DOHH2 (cell line): ENCODE results near the gene ZFYVE27.

Experiments used
- H3F3A ChIP-seq: fragments of 200-600 bp; sonication (generic), shearing (Covaris generic); 2 replicates; pipeline ENCODE4 v1.6.0; 2016; ENCODE audit warnings: antibody characterized with exemption, mild to moderate bottlenecking; ENCODE audit not compliant: control insufficient read depth, insufficient read depth
- H3K27ac ChIP-seq: fragments of 200-600 bp; sonication (generic); 2 replicates; pipeline ENCODE4 v1.5.1; 2014; ENCODE audit warnings: low read depth, mild to moderate bottlenecking, low read length, moderate library complexity
- H3K27me3 ChIP-seq: fragments of 200-600 bp; sonication (generic); 2 replicates; pipeline ENCODE4 v1.6.1; 2014; ENCODE audit warnings: mild to moderate bottlenecking, low read length, mixed read lengths; ENCODE audit not compliant: control insufficient read depth
- H3K36me3 ChIP-seq: fragments of 200-600 bp; sonication (generic); 2 replicates; pipeline ENCODE4 v1.6.1; 2014; ENCODE audit warnings: mild to moderate bottlenecking, low read length, moderate library complexity, mixed read lengths; ENCODE audit not compliant: control insufficient read depth
- H3K4me1 ChIP-seq: fragments of 200-600 bp; sonication (generic); 2 replicates; pipeline ENCODE4 v1.6.1; 2014; ENCODE audit warnings: mild to moderate bottlenecking, low read length, mixed read lengths; ENCODE audit not compliant: control insufficient read depth
- H3K4me2 ChIP-seq: fragments of 200-600 bp; sonication (generic); 2 replicates; pipeline ENCODE4 v1.6.0; 2014; ENCODE audit warnings: mild to moderate bottlenecking, low read length, moderate library complexity
- H3K4me3 ChIP-seq: fragments of 200-600 bp; sonication (generic); 2 replicates; pipeline ENCODE4 v1.5.1; 2014; ENCODE audit warnings: mild to moderate bottlenecking, low read length, mixed read lengths
- H3K79me2 ChIP-seq: fragments of 200-600 bp; sonication (generic); 2 replicates; pipeline ENCODE4 v1.6.1; 2014; ENCODE audit warnings: mild to moderate bottlenecking, low read length, mixed read lengths; ENCODE audit not compliant: control insufficient read depth
- H3K9me2 ChIP-seq: fragments of 200-600 bp; sonication (generic); replicated peaks from 2 replicates; pipeline ENCODE4 v1.6.1; 2014; ENCODE audit warnings: mild to moderate bottlenecking, low read length, mixed read lengths; ENCODE audit not compliant: control insufficient read depth
- H3K9me3 ChIP-seq: fragments of 200-600 bp; sonication (generic); 2 replicates; pipeline ENCODE4 v1.6.1; 2014; ENCODE audit warnings: antibody characterized with exemption, low read length, mixed read lengths; ENCODE audit not compliant: control insufficient read depth, insufficient read depth
- H4K20me1 ChIP-seq: fragments of 200-600 bp; sonication (generic); 2 replicates; pipeline ENCODE4 v1.6.0; 2014; ENCODE audit warnings: low read depth, mild to moderate bottlenecking, antibody characterized with exemption, low read length, moderate library complexity; ENCODE audit not compliant: control insufficient read depth, insufficient read depth
- CTCF ChIP-seq: fragments of 200-600 bp; sonication (generic); IDR thresholded peaks from one replicate; pipeline ENCODE4 v1.5.1; 2014; ENCODE audit warnings: antibody characterized with exemption, mild to moderate bottlenecking, low read depth, low read length; ENCODE audit not compliant: poor library complexity, severe bottlenecking
- EZH2phosphoT487 ChIP-seq: fragments of 200-600 bp; sonication (generic); IDR thresholded peaks from 2 replicates; pipeline ENCODE4 v1.6.1; 2017; ENCODE audit warnings: borderline replicate concordance, mild to moderate bottlenecking, antibody characterized with exemption, low read length, moderate library complexity, mixed read lengths

ZFYVE27 gene

GRCh38 chr10:97784200-97784810, 47.4 kb downstream of the ZFYVE27 start:
- TF ChIP-seq EZH2phosphoT487 = no peak
- no peak for TF ChIP-seq CTCF
- H3F3A ChIP-seq = no peaks in the 10 kb centered on the region
- no peak overlapping the region for H3K4me2 ChIP-seq
- no peak overlapping the region for H3K27ac ChIP-seq
- no peaks in the 10 kb centered on the region for H3K79me2 ChIP-seq
- no peaks in the 10 kb centered on the region for H4K20me1 ChIP-seq
- no peaks in the 10 kb centered on the region for H3K9me3 ChIP-seq
- H3K4me3 ChIP-seq = no peak overlapping the region
- no peaks in the 10 kb centered on the region for H3K4me1 ChIP-seq
- H3K36me3 ChIP-seq = no peaks in the 10 kb centered on the region
- 0 out of 2 replicates have a peak, but pooled peaks cover 5% of the 10 kb centered on the region for H3K27me3 ChIP-seq
- no peaks in the 10 kb centered on the region for H3K9me2 ChIP-seq

- no peaks in the 10 kb centered on the region for H3K4me1 ChIP-seq
- no peak overlapping the region for H3K27ac ChIP-seq
- H3K4me2 ChIP-seq = no peak overlapping the region
- H3K9me3 ChIP-seq = no peaks in the 10 kb centered on the region
- H3K27me3 ChIP-seq = 0 out of 2 replicates have a peak, but pooled peaks cover 5% of the 10 kb centered on the region
- no peak overlapping the region for H3K4me3 ChIP-seq
- no peaks in the 10 kb centered on the region for H4K20me1 ChIP-seq
- H3K36me3 ChIP-seq = no peaks in the 10 kb centered on the region
- no peaks in the 10 kb centered on the region for H3K9me2 ChIP-seq
- no peaks in the 10 kb centered on the region for H3K79me2 ChIP-seq
- H3F3A ChIP-seq = no peaks in the 10 kb centered on the region
- TF ChIP-seq CTCF = no peak
- TF ChIP-seq EZH2phosphoT487 = no peak
These were observed 48.3 kb downstream of the ZFYVE27 start for GRCh38 chr10:97785231-97785630.

- no peaks in the 10 kb centered on the region for H3K4me1 ChIP-seq
- no peaks in the 10 kb centered on the region for H3K9me2 ChIP-seq
- H3K9me3 ChIP-seq = no peaks in the 10 kb centered on the region
- H3K27ac ChIP-seq = no peak overlapping the region
- H3K36me3 ChIP-seq = no peaks in the 10 kb centered on the region
- H4K20me1 ChIP-seq = no peaks in the 10 kb centered on the region
- no peaks in the 10 kb centered on the region for H3K79me2 ChIP-seq
- no peak for TF ChIP-seq EZH2phosphoT487
- TF ChIP-seq CTCF = no peak
- H3F3A ChIP-seq = no peaks in the 10 kb centered on the region
- H3K4me2 ChIP-seq = no peak overlapping the region
- H3K4me3 ChIP-seq = no peak overlapping the region
- H3K27me3 ChIP-seq = 0 out of 2 replicates have a peak, but pooled peaks cover 4% of the 10 kb centered on the region
These were observed 48.8 kb downstream of the ZFYVE27 start for GRCh38 chr10:97785731-97786130.
